ENCODE data around the gene OSBPL3.

OSBPL3 gene

DNA sequence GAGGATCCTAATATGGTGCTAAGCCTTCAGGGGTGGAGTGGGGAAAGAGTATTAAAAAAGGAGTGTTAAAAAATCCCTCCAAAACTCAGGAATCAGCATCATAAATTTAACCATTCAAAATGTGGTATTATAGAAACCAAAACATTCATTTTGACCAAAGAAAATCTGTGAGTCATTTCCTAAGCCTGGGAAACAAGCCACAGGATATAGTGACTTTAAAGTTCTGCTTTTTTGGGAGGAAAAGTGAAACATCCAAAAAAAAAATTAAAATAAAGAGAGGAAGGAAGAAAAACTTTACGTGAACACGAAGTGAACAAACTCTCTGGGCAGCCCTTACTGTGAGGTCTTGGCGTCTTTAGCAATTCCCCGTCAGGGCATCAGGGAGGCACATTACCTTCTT lies 148.7 kb downstream of the OSBPL3 start:
- H3K4me3 ChIP-seq (ENCODE audit: low read depth, low read length) = no peak overlapping the region

DNA sequence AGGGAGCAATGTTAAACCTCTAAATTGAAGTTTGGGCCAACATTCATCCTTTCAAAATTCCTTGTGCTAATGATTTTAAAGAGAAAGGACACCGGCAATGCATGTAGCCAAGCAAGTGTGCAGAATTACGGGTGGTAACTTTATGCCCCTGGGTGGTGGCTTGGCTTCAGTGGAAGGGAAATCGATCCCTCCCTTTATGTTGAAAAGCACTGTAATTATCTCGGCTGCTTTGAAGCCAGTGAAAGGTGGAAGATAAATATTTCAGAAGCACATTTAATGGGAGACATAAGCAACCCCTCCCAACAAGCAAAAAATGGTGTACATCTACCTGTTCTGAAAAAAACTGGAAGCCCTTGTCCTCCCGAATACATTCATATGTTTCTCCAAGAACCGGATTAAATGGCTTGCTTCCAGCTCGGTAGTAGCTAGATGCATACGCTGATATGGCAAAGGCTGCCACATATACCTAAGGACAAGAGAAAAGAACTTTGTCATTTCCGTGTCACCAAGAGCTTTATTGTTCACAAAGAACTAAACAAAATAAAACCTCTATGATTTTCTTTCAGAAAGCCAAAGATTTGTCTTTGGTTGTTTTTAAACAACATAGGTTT lies 149.4 kb downstream of the OSBPL3 start:
- no peak overlapping the region for H3K4me3 ChIP-seq (ENCODE audit: low read depth, low read length)

DNA sequence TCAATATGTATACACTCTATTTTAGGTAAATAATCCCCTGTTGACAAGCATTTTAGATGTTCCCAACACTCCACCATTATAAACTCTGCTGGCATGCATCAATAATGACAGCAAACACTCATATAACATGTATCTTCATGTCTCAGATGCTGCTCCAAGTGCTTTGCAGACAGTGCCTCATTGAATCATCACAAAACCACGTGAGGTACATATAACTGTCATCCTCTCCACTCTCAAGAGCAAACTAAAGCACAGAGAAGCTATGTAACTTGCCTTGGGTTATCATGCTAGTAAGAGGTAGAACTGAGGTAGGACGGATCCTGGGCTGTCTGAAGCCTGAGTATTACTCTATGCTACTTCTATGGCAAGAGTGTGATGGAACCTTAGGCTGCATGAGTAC lies 150.2 kb downstream of the OSBPL3 start:
- H3K4me3 ChIP-seq (ENCODE audit: low read depth, low read length) = no peak overlapping the region

DNA sequence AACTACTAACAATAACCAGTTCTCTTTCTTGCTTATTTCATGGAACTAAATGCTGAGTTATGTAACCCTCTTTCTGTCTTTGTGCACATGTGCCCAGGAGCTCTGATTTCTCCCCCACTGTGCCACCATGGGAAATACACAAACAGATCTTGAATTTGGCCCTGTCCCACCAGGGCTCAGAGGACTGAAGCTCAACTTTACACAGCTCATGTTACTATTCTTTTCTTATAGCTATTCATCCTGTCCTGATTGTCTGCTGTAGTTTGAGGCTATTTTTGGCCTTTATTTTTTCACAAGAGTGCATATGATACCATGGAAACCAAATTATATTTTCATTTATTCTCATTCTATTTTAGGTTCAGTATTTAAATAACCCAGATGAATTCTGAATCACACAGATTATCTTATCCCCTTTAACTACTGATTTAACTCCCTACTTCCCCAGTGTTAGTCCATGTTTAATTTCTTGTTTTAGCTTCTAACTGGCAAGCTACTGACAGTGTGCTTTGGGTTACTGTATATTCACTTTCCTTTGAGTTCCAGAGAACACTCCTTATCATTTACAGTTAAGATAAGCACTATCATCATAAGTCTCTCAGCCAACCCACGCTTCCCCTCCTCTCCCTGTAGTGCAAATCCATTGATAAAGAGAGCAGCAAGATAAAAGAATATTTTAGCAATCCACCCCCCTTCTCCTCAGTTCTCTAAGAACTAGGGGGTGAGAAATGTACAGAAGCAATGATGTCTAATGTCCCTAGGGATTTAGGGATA lies 150.9 kb downstream of the OSBPL3 start:
- no peak overlapping the region for H3K4me3 ChIP-seq (ENCODE audit: low read depth, low read length)

DNA sequence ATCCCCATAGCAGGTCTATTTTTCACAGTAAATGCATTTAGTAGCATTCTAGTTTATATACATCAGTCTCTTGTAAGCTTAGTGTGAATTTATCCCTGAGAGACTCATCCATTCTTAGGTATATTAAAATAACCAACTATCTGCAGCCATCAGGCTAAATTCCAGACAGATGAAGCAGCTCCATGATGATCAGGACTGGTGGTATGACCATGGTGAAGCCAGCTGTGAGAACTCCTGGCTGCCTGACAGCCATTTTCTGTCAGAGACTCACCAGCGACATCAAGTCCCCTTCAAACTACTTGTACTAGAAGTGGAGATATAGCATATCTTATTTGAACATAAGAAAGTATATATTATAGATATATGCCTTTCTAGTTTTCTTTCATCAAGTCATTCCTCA lies 152.4 kb downstream of the OSBPL3 start:
- H3K4me3 ChIP-seq (ENCODE audit: low read depth, low read length) = no peak overlapping the region

DNA sequence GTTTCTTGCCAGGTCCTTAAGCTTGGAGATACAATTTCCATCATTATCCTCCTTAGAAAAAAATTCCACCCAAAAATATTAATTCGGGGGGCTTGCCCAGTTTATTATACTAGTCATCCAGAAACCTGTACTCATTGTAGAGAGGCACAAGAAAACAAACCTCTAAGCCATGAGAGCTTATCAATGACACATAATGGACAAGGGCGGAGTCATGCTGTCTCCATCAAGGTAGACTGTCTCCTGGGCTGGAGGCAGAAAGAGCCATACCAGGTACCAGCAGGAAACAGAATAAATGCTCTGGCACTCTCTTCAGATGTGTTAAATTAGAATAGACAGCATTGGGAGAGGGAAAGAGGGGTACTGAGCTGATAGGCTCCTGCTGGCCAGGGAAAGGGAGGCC lies 153.0 kb downstream of the OSBPL3 start:
- no peak overlapping the region for H3K4me3 ChIP-seq (ENCODE audit: low read depth, low read length)

DNA sequence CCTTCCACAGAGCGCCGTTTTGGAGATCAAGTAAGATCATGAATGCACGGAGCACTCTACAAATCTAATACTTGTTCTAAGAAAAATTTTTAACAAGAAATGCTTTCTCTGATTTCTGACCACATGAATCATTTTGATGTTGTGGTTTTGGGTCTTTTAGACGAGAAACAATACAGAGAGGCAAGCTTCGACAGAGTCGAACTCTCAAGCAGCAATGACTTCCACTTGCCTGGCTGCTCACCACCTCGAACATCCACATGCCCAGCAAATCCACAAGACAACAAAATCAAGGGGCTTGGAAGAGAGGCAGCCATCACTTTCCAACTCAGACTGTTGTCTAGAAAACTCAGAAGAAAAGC lies 153.3 kb downstream of the OSBPL3 start:
- no peak overlapping the region for H3K4me3 ChIP-seq (ENCODE audit: low read depth, low read length)

DNA sequence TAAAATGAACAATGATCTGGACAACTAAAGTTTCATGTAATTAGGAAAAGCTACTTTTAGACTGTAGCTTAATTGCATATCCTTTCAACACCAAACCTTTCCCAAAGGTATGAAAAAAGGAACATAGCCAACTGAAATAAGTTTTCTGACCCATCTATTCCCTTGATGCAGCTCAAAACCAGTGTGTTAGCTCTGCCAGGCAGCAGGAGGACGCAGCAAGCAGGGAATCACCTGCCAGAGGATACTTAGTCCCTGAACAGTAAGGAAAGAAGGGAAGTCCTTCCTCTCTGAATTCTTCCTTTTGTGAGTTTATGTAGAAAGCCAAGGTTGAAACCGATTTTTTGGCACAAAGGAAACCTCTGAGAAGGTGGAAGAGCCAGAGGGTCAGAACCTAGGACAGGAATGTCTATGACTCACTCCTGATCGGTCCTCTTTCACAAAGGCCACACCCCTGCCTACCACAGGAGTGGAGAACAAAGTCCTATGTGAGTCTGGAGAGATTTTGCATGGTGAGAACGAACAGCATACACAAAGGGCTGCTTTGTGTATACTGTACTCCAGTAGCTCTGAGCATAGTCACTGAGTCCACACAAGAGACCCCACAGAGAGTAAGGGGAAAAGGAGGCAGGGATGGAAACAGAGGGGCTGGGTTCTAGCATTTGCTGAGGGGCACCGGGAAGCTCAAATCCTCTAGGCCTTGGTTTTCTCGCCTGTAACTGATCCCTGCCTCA lies 153.9 kb downstream of the OSBPL3 start:
- H3K4me3 ChIP-seq (ENCODE audit: low read depth, low read length) = no peak overlapping the region

DNA sequence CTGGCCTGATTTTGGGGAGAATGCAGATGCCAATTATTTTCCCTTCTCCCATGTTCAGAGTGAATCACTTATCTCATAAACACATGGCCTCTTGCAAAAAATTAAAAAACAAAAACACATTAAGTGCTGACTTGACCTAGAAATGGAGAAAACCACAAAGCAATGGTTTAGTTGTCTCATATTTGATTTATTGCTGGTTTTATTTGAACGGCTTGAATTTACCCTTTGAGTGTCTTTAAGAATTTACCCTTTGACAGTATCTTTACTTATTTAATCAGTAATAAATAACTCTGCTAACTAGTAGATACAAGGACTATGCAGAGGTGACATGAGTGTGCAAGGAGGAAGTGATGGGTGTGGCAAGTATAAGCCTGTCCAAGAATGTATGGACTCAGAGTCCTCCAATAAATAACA lies 154.6 kb downstream of the OSBPL3 start:
- no peak overlapping the region for H3K4me3 ChIP-seq (ENCODE audit: low read depth, low read length)

DNA sequence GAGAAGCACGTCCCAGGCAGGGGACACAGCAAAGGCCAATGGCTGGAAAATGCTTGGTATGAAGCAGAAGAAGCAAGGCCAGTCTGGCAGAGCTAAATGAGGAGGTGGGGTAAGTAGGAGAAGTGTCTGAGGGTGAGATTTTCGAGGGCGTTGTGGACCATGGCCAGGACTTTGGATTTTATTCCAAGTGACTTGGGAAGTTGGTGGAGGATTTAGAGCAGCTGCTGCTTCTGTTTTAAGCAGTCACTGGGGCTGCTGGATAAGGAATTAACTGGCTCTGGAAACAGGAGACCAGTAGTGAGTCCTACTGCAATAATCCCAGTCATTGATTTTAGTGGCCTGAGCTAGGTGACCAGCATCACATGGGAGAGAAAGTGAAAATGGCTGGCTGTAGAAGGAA lies 155.1 kb downstream of the OSBPL3 start:
- no peak overlapping the region for H3K4me3 ChIP-seq (ENCODE audit: low read depth, low read length)

DNA sequence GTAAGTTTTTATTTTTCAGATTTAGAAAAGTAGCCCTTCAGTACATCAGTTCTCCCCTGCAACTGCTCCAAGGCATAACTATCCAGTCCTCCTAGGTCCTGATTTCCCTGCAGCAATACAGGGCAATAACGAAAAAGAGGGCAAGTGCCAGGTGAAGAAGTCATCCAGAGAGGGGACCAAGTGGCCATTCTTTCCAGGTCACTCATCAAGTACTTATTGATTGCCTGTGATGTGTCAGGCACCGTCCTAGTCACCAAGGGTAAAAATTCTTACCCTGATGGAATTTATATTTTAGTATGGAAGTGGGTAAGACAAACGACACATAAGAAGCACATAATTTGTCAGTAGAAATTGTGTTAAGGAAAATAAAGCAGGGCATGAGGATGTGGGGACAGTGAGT lies 155.6 kb downstream of the OSBPL3 start:
- no peak overlapping the region for H3K4me3 ChIP-seq (ENCODE audit: low read depth, low read length)

DNA sequence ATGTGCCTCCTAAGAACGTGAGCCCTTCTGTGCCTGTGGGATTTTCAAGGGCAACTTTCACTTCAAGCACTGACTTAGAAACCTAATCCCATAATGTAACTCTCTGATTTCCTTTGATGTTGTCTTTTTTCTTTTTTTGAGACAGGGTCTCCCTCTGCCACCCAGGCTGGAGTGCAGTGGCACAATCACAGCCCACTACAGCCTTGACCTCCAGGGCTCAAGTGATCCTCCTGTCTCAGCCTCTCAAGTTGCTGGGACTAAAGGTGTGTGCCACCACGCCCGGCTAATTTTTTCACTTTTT lies 158.3 kb downstream of the OSBPL3 start:
- no peak overlapping the region for H3K4me3 ChIP-seq (ENCODE audit: low read depth, low read length)

DNA sequence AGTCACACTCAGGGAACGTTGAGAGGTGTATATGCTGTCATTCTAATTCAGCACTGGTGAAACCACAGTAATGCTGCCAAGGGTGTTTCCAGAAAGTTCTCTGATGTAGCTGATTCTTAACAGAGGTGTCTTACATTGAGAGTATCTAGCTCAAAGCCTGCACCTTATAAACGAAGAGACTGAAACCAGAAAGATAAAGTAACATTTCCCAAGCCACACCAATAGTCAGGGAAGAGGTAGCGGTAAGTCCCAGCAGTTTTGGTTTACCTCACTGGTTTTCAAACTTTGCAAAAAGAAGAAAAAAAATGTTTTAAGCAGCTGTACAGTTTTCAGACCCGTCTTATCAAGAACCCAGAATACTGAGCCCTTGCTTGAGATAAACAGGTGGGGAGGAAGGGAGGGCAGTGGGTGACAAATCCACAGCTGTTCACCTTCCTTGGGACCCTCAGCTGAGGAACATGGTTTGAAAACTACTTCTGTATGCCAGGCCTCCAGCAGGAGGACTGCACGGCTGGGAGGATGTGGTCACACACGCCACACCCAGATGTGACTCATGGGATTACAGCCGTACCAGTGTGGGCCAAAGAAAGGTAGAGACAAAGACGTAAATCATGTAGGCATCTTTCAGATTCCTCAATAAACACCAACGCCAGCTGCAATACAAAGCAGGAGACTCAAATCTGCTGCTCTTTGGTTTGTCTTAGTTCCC lies 158.8 kb downstream of the OSBPL3 start:
- H3K4me3 ChIP-seq (ENCODE audit: low read depth, low read length) = no peak overlapping the region

DNA sequence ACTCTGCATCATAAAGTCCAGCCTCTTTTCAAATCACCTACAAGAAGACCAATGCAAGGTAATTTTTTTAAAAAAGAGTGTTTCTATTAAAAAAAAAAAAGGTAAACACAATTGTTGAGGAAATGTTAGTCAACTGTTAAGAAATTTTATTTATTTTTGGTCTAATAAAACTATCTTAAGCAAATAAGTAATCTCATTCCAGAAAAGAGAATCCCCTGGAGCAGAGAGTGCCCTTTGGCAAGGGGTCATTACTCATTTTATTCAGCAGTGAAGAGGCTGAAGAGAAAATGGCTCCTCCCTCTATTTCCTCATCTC lies 159.3 kb downstream of the OSBPL3 start:
- no peak overlapping the region for H3K4me3 ChIP-seq (ENCODE audit: low read depth, low read length)

DNA sequence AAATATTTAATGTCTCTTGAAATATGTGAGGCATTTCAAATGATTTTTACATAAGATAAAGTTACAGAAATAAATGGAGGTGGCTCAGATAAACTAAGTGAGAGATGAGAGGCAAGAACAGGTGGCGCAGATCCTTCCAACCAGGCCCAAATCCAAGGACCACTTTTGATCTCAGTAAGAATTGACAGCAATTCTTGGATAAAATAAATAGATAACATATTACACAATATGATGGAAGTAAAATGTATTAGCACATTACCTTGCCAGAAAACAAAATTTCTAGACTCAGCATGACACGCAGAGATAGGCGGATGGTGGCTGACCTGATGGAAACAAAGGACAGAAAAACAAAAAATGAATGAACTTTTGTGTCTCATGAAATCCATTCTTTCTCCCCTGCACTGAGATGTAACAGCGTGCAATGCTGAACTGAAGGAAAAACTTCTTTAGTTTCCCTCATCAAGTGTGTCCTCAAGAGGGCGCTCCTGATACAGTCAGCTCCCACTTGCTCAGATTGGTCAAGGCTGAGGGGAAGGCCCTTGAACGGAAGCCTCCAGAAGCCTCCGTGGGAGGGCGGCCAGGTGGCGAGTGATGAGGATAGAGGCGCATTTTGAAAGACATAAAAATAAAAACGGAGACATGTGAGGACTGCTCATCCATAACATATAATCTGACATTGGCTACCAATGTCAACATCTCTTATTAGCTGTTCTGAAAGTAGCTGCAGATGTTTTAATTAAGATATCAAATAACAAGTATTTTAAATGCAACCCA lies 159.9 kb downstream of the OSBPL3 start:
- no peak overlapping the region for H3K4me3 ChIP-seq (ENCODE audit: low read depth, low read length)

DNA sequence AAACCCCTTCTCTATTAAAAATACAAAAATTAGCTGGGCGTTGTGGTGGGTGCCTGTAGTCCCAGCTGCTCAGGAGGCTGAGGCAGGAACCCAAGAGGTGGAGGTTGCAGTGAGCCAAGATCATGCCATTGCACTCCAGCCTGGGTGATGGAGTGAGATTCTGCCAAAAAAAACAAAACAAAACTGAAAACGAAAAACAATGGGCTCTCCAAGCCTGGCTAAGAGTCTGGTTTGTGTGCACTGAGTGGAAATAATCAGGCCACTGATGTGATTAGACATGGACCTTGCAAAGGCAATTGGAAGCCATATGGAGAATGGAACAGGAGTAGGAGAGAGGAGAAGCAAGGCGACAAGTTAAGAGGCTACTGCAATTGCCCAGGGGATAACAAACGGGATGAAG lies 162.6 kb downstream of the OSBPL3 start:
- H3K4me3 ChIP-seq (ENCODE audit: low read depth, low read length) = no peak overlapping the region

DNA sequence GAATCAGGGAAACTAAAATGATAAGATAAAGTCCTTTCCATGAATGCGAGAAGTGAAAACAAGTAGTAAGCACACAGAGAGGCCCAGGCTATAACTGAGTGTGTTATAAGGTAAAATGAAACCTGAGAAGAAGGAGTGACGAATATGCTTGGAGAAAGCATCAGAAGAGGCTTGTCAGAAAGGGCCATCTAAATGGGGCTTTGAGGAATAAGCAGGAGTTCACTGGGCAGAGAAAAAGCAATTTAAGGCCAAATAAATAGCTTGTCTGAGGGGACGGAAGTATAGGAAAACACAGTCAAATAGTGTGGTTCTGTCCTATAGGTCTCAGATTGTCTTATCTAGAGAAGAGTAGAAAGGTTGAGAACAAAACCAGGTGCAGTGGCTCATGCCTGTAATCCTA lies 163.1 kb downstream of the OSBPL3 start:
- no peak overlapping the region for H3K4me3 ChIP-seq (ENCODE audit: low read depth, low read length)

DNA sequence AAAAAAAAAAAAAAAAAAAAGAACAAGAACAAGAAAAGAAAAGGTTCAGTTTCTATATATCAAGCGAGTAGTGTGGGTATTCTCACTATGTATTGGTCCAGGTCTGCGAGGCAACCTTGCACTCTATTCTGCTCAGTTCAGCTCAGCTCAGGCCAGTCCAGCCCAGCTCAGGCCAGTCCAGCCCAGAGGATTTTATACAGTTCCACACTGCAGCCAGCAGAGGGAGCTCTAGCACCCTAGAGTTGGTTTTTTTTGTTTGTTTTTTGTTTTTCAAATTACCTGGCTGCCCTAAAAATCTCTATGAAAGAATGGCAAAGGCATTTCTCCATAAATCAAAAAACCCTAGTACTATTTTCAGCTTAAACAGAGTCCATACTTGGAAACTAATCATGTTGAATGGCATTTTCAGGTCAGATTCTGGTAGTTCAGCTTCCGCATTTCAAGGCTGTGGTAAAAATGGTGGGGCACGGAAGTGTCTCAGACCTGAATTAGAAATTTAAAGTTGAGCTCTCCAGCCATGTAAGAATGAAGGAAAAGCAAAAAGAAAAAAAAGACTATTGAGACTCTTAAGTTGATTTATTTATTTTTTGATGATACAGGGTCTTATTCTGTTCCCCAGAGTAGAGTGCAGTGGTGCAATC lies 167.6 kb downstream of the OSBPL3 start:
- no peak overlapping the region for H3K4me3 ChIP-seq (ENCODE audit: low read depth, low read length)

DNA sequence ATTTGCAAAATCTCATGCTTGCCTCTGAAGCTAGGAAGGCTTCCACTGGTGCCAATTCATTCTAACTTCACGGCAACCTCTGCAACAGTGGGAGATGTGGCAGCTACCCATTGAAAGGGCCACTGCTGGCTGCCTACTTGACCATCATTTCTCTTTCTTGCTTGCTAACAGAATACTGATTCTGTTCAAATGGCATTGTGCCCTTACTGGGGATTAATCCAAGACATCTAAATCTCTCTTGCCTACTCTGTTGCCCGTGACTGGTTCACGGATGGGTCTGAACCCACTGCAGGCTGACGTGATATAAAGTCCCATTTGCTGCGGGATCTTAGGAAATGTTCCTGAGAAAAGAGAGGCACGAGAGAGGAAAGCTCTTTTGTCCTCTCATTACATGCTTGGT lies 171.5 kb downstream of the OSBPL3 start:
- no peak overlapping the region for H3K4me3 ChIP-seq (ENCODE audit: low read depth, low read length)

DNA sequence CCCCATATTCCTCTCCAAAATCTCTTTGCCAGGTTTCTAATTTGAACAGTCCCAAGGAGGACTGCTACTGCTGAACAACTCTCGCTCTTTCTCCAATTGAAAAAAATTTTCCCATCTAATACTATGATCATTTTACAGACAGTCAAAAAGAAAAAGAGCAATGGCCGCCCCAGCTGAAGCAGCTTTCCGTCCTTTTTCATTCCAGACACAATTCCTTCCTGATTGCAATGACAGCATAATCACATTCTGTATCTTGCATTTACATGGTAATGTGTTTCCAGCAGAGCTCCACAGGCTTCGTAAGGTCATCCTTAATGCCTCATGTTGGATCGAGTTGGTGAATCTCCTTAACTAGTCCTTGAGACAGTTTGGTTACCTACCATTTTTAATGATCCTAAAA lies 177.7 kb downstream of the OSBPL3 start:
- no peak overlapping the region for H3K4me3 ChIP-seq (ENCODE audit: low read depth, low read length)

DNA sequence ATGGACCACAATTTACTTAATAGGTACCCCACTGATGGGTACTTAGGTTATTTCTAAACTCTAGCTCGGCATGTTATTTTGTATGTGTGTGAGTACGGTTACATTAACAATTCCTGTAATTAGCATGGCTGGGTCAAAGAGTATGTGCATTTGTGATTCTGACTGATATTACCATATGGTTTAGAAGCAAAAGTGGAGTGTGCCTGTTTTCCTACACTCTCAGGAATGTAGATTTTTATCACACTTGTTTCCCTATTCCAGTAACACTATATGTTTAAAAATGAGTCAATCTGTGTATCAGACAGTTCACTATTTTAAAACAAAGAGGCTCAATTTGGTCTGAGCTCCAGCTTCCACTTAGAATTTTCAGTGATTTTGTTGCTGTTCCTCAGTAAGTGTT lies 178.1 kb downstream of the OSBPL3 start:
- H3K4me3 ChIP-seq (ENCODE audit: low read depth, low read length) = no peak overlapping the region

Measured in iPS-11a (cell line).